ENCODE results near the gene AGPAT3.

DNA sequence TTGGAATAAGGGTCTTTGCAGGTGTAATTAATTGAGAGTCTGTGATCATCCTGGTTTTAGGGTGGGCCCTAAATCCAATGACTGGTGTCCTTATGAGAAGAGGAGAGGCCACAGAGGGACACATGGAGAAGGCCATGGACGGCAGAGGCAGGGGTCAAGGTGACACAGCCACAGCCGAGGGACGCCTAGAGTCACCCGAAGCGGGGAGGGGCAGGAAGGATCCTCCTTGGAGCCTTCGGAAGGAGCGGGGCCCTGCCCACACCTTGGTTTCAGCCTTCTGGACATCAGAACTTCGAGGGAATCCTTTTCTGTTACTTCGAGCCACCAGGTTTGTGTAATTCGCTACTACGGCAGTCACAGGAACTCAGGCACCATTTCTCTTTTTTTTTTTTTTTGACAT, 44.6 kb upstream of the AGPAT3 start:
- TF ChIP-seq POLR2AphosphoS5 (IDR thresholded peaks at IDR 0.05) (no peak), CTCF (IDR thresholded peaks at IDR 0.05) (no peak)

Measured in prostate gland (tissue), 2 donors.